Karpas-422 (cell line): Measurements from ENCODE around the gene COL19A1. TPM values are rescaled to one million over a fixed set of nuclear protein-coding genes. Genes with fewer than 3 reads are reported as not detected.

Experiments
- DNase-seq: peaks from one replicate; pipeline ENCODE4 v3.0.0-alpha.2; 2015
- H2AFZ ChIP-seq: fragments of 200-600 bp; sonication (generic); 2 replicates; pipeline ENCODE4 v1.6.1; 2014; ENCODE audit warnings: antibody characterized with exemption, low read length, mixed read lengths
- H3K27ac ChIP-seq: fragments of 200-600 bp; sonication (generic); 2 replicates; pipeline ENCODE4 v1.5.1; 2014; ENCODE audit warnings: mild to moderate bottlenecking, low read length, moderate library complexity
- H3K27me3 ChIP-seq: fragments of 200-600 bp; sonication (generic); 2 replicates; pipeline ENCODE4 v1.6.1; 2014; ENCODE audit warnings: low read length, mixed read lengths
- H3K36me3 ChIP-seq: fragments of 200-600 bp; sonication (generic); 2 replicates; pipeline ENCODE4 v1.6.1; 2014; ENCODE audit warnings: low read length, mixed read lengths; ENCODE audit not compliant: insufficient read depth
- H3K4me1 ChIP-seq: fragments of 200-600 bp; sonication (generic); 2 replicates; pipeline ENCODE4 v1.6.1; 2014; ENCODE audit warnings: mild to moderate bottlenecking, low read length, mixed read lengths
- H3K4me2 ChIP-seq: fragments of 200-600 bp; sonication (generic); 2 replicates; pipeline ENCODE4 v1.6.1; 2014; ENCODE audit warnings: low read length, low read depth, mild to moderate bottlenecking; ENCODE audit not compliant: poor library complexity, severe bottlenecking
- H3K4me3 ChIP-seq: fragments of 200-600 bp; sonication (generic); 2 replicates; pipeline ENCODE4 v1.5.1; 2014; ENCODE audit warnings: mild to moderate bottlenecking, antibody characterized with exemption, low read length, mixed read lengths
- H3K79me2 ChIP-seq: fragments of 200-600 bp; sonication (generic); 2 replicates; pipeline ENCODE4 v1.6.1; 2014; ENCODE audit warnings: mild to moderate bottlenecking, low read length, mixed read lengths
- H3K9ac ChIP-seq: fragments of 200-600 bp; sonication (generic); 2 replicates; pipeline ENCODE4 v1.6.0; 2014; ENCODE audit warnings: low read length
- H3K9me2 ChIP-seq: fragments of 200-600 bp; sonication (generic), shearing (Covaris generic); replicated peaks from 2 replicates; pipeline ENCODE4 v1.6.0; 2014; ENCODE audit warnings: mild to moderate bottlenecking, low read length, moderate library complexity; ENCODE audit not compliant: insufficient read depth
- H3K9me3 ChIP-seq: fragments of 300-700, 200-600 bp; sonication (generic); 2 replicates; pipeline ENCODE4 v1.6.1; 2014; ENCODE audit warnings: low read length, mixed read lengths
- H4K20me1 ChIP-seq: fragments of 200-600 bp; sonication (generic); 2 replicates; pipeline ENCODE4 v1.6.1; 2014; ENCODE audit warnings: mild to moderate bottlenecking, antibody characterized with exemption, low read length, low read depth; ENCODE audit not compliant: insufficient read depth
- total RNA-seq: library from RNA; depleted of rRNA; stranded (reverse); fragments of >200 nt; shearing (Covaris generic); gene quantifications from 2 replicates; pipeline ENCODE4 v1.2.3, GENCODE V29; 2014; ENCODE audit warnings: low replicate concordance

Gene COL19A1
- total RNA-seq, 1 experiment from 2014 or later, result not detected

GRCh38 chr6:69847492-69847788, 18.9 kb upstream of the COL19A1 start:
- DNase-seq, result no peak
- Histone ChIP-seq H3K79me2 (no peaks in the 10 kb centered on the region), H2AFZ (no peak overlapping the region), H4K20me1 (no peaks in the 10 kb centered on the region), H3K27ac (no peak overlapping the region), H3K36me3 (no peaks in the 10 kb centered on the region), H3K9ac (no peak overlapping the region), H3K9me3 (no peaks in the 10 kb centered on the region), H3K4me1 (no peaks in the 10 kb centered on the region), H3K9me2 (no peaks in the 10 kb centered on the region), H3K27me3 (0 out of 2 replicates have a peak, but pooled peaks cover 2% of the 10 kb centered on the region), H3K4me3 (no peak overlapping the region), H3K4me2 (no peak overlapping the region)

GRCh38 chr6:69848552-69848951, 17.8 kb upstream of the COL19A1 start:
- no peak overlapping the region for H3K9ac ChIP-seq

GRCh38 chr6:69852706-69853105, 13.7 kb upstream of the COL19A1 start:
- Histone ChIP-seq H3K4me3 (no peak overlapping the region), H4K20me1 (no peaks in the 10 kb centered on the region), H3K27ac (no peak overlapping the region), H3K36me3 (no peaks in the 10 kb centered on the region), H3K9ac (no peak overlapping the region), H3K9me3 (no peaks in the 10 kb centered on the region), H3K9me2 (no peaks in the 10 kb centered on the region), H3K27me3 (no peaks in the 10 kb centered on the region), H3K4me1 (no peaks in the 10 kb centered on the region), H3K79me2 (no peaks in the 10 kb centered on the region), H2AFZ (no peak overlapping the region), H3K4me2 (no peak overlapping the region)
- no peak for DNase-seq

More at GRCh38 chr6:69848552-69848951, 17.8 kb upstream of the COL19A1 start:
- H3K79me2 ChIP-seq, result no peaks in the 10 kb centered on the region
- H3K27ac ChIP-seq, result no peak overlapping the region
- H2AFZ ChIP-seq, result no peak overlapping the region
- no peaks in the 10 kb centered on the region for H3K9me3 ChIP-seq
- H3K9me2 ChIP-seq, result no peaks in the 10 kb centered on the region
- H3K36me3 ChIP-seq, result no peaks in the 10 kb centered on the region
- no peak overlapping the region for H3K4me2 ChIP-seq
- no peaks in the 10 kb centered on the region for H3K4me1 ChIP-seq
- no peaks in the 10 kb centered on the region for H4K20me1 ChIP-seq
- 0 out of 2 replicates have a peak, but pooled peaks cover 2% of the 10 kb centered on the region for H3K27me3 ChIP-seq
- DNase-seq, result no peak
- no peak overlapping the region for H3K4me3 ChIP-seq

- Histone ChIP-seq H3K4me2 (no peak overlapping the region), H3K27ac (no peak overlapping the region), H3K4me1 (peaks cover 11% of the 10 kb centered on the region), H4K20me1 (no peaks in the 10 kb centered on the region), H3K79me2 (no peaks in the 10 kb centered on the region), H3K9me3 (no peaks in the 10 kb centered on the region), H3K27me3 (no peaks in the 10 kb centered on the region), H3K9me2 (no peaks in the 10 kb centered on the region), H2AFZ (no peak overlapping the region), H3K9ac (no peak overlapping the region), H3K4me3 (no peak overlapping the region), H3K36me3 (no peaks in the 10 kb centered on the region)
- DNase-seq, result no peak
Measured at GRCh38 chr6:69861986-69862385, 4.4 kb upstream of the COL19A1 start.

GRCh38 chr6:69863766-69864165, 2.6 kb upstream of the COL19A1 start:
- Histone ChIP-seq H4K20me1 (no peaks in the 10 kb centered on the region), H3K9me2 (no peaks in the 10 kb centered on the region), H3K27ac (no peak overlapping the region), H3K9ac (no peak overlapping the region), H3K4me1 (peaks cover 20% of the 10 kb centered on the region), H3K4me3 (no peak overlapping the region), H3K36me3 (no peaks in the 10 kb centered on the region), H3K9me3 (no peaks in the 10 kb centered on the region), H3K27me3 (no peaks in the 10 kb centered on the region), H3K79me2 (no peaks in the 10 kb centered on the region), H2AFZ (no peak overlapping the region), H3K4me2 (no peak overlapping the region)
- DNase-seq, result no peak

- Histone ChIP-seq H3K27ac (no peak overlapping the region), H3K36me3 (no peaks in the 10 kb centered on the region), H3K4me1 (peaks cover 20% of the 10 kb centered on the region), H3K9ac (no peak overlapping the region), H3K27me3 (no peaks in the 10 kb centered on the region), H3K9me3 (no peaks in the 10 kb centered on the region), H4K20me1 (no peaks in the 10 kb centered on the region), H3K4me3 (no peak overlapping the region), H2AFZ (no peak overlapping the region), H3K4me2 (no peak overlapping the region), H3K9me2 (no peaks in the 10 kb centered on the region), H3K79me2 (no peaks in the 10 kb centered on the region)
- no peak for DNase-seq
Measured at GRCh38 chr6:69865126-69865525, 1.2 kb upstream of the COL19A1 start.

- Histone ChIP-seq H4K20me1 (no peaks in the 10 kb centered on the region), H3K4me3 (peak overlapping the region; percentile 70), H3K79me2 (no peaks in the 10 kb centered on the region), H3K27me3 (no peaks in the 10 kb centered on the region), H3K9me3 (no peaks in the 10 kb centered on the region), H3K9me2 (no peaks in the 10 kb centered on the region), H3K4me1 (peaks cover 20% of the 10 kb centered on the region), H3K27ac (no peak overlapping the region), H3K4me2 (peak overlapping the region; percentile 84), H2AFZ (peak overlapping the region; percentile 90), H3K9ac (peak overlapping the region; percentile 62), H3K36me3 (no peaks in the 10 kb centered on the region)
- DNase-seq, result peak; percentile 85
Measured at GRCh38 chr6:69866770-69867638, 648 bp downstream of the COL19A1 start.

- no peak overlapping the region for H3K27ac ChIP-seq
- H3K4me1 ChIP-seq, result peaks cover 20% of the 10 kb centered on the region
- H3K4me3 ChIP-seq, result peak overlapping the region; percentile 70
- no peaks in the 10 kb centered on the region for H4K20me1 ChIP-seq
- H3K9me3 ChIP-seq, result no peaks in the 10 kb centered on the region
- no peaks in the 10 kb centered on the region for H3K9me2 ChIP-seq
- H3K36me3 ChIP-seq, result no peaks in the 10 kb centered on the region
- no peaks in the 10 kb centered on the region for H3K79me2 ChIP-seq
- no peak for DNase-seq
- peak overlapping the region; percentile 90 for H2AFZ ChIP-seq
- peak overlapping the region; percentile 84 for H3K4me2 ChIP-seq
- peak overlapping the region; percentile 62 for H3K9ac ChIP-seq
- H3K27me3 ChIP-seq, result no peaks in the 10 kb centered on the region
Measured at GRCh38 chr6:69867639-69867976, 1.3 kb downstream of the COL19A1 start.
